Left lung (tissue), 10 donors: Measurements from ENCODE around the gene VSX1. TPM values are rescaled to one million over a fixed set of nuclear protein-coding genes. Genes with fewer than 3 reads are reported as not detected.

Source experiments
- ATAC-seq: fragments of 200-7000 bp; cut with Tn5 transposase; one replicate; pipeline ENCODE4 v1.9.1; 2020; ENCODE audit warnings: moderate library complexity
- DNase-seq, 4 donors: peaks; one replicate each; pipeline ENCODE4 v3.0.0-alpha.2; 2013 to 2020
- H3K27ac ChIP-seq, 2 donors: fragments of 200-600 bp; sonication (generic) in 1 of 2; one replicate each; pipeline versions ENCODE4 v1.5.0 to v1.8.0; 2020 to 2021
- H3K27me3 ChIP-seq, 2 donors: fragments of 200-600 bp; sonication (generic) in 1 of 2; one replicate each; pipeline versions ENCODE4 v1.5.0 to v1.8.0; 2020 to 2021
- H3K36me3 ChIP-seq, 2 donors: fragments of 200-600 bp; sonication (generic) in 1 of 2; one replicate each; pipeline versions ENCODE4 v1.5.0 to v1.8.0; 2020 to 2021
- H3K4me1 ChIP-seq, 2 donors: fragments of 200-600 bp; one replicate each; pipeline ENCODE4 v1.8.0; 2021
- H3K4me3 ChIP-seq, 2 donors: fragments of 200-600 bp; sonication (generic) in 1 of 2; one replicate each; pipeline versions ENCODE4 v1.5.0 to v1.8.0; 2020 to 2021; ENCODE audit warnings: mild to moderate bottlenecking in 1 of 2
- H3K9me3 ChIP-seq, 2 donors: fragments of 200-600 bp; sonication (generic) in 1 of 2; one replicate each; pipeline versions ENCODE4 v1.5.0 to v1.8.0; 2020 to 2021
- intact Hi-C, 2 donors: fragments of 100-400 bp; cut with DNase I; formaldehyde crosslinking; loops; one replicate each; pipeline versions ENCODE4 v1.11.2 to v1.14.2; 2022
- polyA plus RNA-seq, 6 donors: library from polyadenylated mRNA; unstranded; fragments of 120-200 nt; gene quantifications; one replicate each; pipeline ENCODE4 v1.2.1, GENCODE V29; 2013; ENCODE audit not compliant: insufficient read length in 6 of 6
- total RNA-seq, 2 donors: library from RNA; stranded (reverse); fragmentation: NEBNext Ultra II Directional; extraction: Animal tissue kit (Norgen Biotek cat#: 25700); gene quantifications; one replicate each; pipeline ENCODE4 v1.2.1, GENCODE V29; 2021
- TF ChIP-seq, protein P1 (sequence below), 2 donors: fragments of 200-600 bp; sonication (generic) in 1 of 2; IDR thresholded peaks; one replicate each; pipeline versions ENCODE4 v1.5.0 to v1.8.0; 2021; ENCODE audit warnings: antibody characterized with exemption in 2 of 2
- donor health status: DM: no; HTN: yes; CAD: no.
- donor health status: DM: no; HTN: no; CAD: no.

VSX1 gene
- total and polyA plus RNA-seq, 8 donors: 0.10 TPM; not detected in 7

DNA sequence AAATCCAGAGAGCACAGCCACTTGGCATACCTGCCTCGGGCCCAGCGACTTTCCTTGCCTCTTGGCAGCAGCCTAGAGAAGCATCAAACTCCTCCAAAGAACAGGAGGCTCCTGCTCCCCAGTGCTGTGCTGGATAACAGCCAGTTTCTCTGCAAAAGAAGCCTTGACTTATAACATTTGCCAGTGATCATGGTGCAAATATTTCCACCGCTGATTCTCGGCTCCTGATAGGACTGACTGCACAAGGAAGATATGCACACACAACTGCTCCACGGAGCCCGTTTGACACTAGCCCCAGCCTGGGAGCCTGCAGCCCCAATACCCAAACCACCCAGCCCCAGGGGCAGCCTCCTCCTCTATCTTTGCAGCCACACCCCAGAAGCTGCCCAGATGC is 41.5 kb downstream of the VSX1 start:
- H3K4me3 ChIP-seq: no peak overlapping the region
- peak; percentile 58 for ATAC-seq
- no peaks in the 10 kb centered on the region for H3K9me3 ChIP-seq
- no peaks in the 10 kb centered on the region for H3K36me3 ChIP-seq
- peak in 2 of 4 donors; percentile 55 to 62 for DNase-seq
- peaks cover 55 to 90% of the 10 kb centered on the region in 2 donors for H3K4me1 ChIP-seq
- peak overlapping the region; percentile 67 to 75 for H3K27ac ChIP-seq
- intact Hi-C loops: no loop called here
- TF ChIP-seq, protein P1, sequence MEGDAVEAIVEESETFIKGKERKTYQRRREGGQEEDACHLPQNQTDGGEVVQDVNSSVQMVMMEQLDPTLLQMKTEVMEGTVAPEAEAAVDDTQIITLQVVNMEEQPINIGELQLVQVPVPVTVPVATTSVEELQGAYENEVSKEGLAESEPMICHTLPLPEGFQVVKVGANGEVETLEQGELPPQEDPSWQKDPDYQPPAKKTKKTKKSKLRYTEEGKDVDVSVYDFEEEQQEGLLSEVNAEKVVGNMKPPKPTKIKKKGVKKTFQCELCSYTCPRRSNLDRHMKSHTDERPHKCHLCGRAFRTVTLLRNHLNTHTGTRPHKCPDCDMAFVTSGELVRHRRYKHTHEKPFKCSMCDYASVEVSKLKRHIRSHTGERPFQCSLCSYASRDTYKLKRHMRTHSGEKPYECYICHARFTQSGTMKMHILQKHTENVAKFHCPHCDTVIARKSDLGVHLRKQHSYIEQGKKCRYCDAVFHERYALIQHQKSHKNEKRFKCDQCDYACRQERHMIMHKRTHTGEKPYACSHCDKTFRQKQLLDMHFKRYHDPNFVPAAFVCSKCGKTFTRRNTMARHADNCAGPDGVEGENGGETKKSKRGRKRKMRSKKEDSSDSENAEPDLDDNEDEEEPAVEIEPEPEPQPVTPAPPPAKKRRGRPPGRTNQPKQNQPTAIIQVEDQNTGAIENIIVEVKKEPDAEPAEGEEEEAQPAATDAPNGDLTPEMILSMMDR (IDR thresholded peaks at IDR 0.05): no peak
- H3K27me3 ChIP-seq: no peaks in the 10 kb centered on the region

DNA sequence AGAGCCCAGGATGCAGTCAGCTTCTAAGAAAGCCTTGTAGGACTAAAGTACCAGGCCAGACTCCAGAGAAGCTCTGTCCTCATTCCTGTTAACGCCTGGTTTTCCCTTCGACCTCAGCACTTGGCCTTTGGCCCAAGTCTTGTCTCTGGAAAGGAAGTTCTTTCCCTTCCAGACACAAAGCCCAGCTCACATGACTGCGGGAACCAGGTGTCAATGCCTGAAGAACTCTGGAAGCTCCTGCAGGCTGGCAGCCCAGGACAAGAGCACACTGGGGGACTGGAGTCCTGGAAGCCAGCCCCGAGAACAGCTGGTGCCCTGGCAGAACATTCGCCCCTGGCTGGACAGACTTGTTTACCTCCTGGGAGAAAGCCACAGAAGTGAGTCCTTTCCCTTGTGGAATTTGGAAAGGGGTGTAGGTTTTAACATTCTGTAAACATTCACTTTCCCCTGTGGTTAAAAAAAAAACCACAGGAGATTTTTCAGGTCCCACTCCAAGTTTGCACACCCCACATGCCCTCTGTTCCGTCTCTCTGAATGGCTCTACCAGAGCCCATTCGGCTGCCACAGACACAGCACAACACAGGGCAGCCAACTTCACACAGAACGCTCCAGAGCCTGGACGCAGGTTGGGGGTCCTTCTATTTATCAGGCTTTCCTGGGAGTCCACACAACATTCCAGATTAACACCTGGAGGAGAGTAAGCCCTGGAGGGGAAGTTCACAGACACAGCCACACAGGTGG is 42.1 kb downstream of the VSX1 start:
- ATAC-seq: peak; percentile 60
- no peaks in the 10 kb centered on the region for H3K27me3 ChIP-seq
- H3K27ac ChIP-seq: peak overlapping the region; percentile 67 to 75
- no peaks in the 10 kb centered on the region for H3K9me3 ChIP-seq
- H3K4me3 ChIP-seq: no peak overlapping the region
- peak in 3 of 4 donors; percentile 66 to 85 (median 81) for DNase-seq
- H3K36me3 ChIP-seq: no peaks in the 10 kb centered on the region
- intact Hi-C loops: no loop called here
- peaks cover 55 to 87% of the 10 kb centered on the region in 2 donors for H3K4me1 ChIP-seq
- TF ChIP-seq, protein P1 (IDR thresholded peaks at IDR 0.05): no peak

DNA sequence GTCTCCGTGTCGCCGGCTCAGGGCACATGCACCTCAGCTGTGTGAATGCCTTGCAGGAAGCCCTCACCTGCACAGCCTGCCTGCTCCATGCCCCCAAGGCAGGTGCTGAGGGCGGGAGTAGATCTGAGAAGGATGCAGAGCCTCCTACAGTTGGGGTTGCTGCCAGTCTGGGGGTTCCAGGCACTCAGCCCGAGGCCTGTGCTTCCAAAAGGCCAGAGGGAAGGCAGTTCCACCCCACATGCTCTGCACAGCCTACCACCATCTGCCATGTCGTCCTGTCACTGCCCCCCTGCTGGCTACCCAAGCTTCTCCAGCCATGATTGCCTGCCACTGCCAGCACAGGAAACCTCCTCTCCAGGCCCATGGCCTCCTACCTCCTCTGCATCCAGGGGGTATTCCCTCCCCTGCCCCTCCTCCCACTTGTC is 43.3 kb downstream of the VSX1 start:
- no peak for ATAC-seq
- Histone ChIP-seq H3K4me1 (peaks cover 55 to 79% of the 10 kb centered on the region in 2 donors), H3K27ac (peak overlapping the region; percentile 67 to 75), H3K9me3 (no peaks in the 10 kb centered on the region), H3K27me3 (no peaks in the 10 kb centered on the region), H3K36me3 (no peaks in the 10 kb centered on the region), H3K4me3 (no peak overlapping the region)
- peak in 1 of 4 donors; percentile 66 for DNase-seq
- TF ChIP-seq, protein P1 (IDR thresholded peaks at IDR 0.05): no peak
- intact Hi-C loops: no loop called here

DNA sequence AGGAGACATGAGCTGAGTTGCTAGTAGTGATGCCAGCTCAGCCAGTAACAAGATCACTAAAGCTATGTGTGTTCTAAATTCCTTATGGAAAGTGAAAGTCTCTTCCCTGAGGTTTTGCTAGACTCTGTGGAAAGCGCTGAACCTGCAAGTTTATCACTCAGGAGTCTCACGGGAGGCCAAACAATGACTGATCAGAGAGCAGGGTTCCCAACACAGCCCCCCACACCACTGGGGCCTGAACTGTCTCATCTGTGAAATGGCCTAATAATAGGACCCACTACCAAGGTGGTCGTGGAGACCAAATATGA is 43.9 kb downstream of the VSX1 start:
- Histone ChIP-seq H3K4me3 (no peak overlapping the region), H3K9me3 (no peaks in the 10 kb centered on the region), H3K36me3 (no peaks in the 10 kb centered on the region), H3K4me1 (peaks cover 56 to 79% of the 10 kb centered on the region in 2 donors), H3K27me3 (no peaks in the 10 kb centered on the region), H3K27ac (peak overlapping the region; percentile 41 to 75)
- DNase-seq (no peak), ATAC-seq (no peak)
- intact Hi-C loops: no loop called here
- TF ChIP-seq, protein P1 (IDR thresholded peaks at IDR 0.05): no peak

DNA sequence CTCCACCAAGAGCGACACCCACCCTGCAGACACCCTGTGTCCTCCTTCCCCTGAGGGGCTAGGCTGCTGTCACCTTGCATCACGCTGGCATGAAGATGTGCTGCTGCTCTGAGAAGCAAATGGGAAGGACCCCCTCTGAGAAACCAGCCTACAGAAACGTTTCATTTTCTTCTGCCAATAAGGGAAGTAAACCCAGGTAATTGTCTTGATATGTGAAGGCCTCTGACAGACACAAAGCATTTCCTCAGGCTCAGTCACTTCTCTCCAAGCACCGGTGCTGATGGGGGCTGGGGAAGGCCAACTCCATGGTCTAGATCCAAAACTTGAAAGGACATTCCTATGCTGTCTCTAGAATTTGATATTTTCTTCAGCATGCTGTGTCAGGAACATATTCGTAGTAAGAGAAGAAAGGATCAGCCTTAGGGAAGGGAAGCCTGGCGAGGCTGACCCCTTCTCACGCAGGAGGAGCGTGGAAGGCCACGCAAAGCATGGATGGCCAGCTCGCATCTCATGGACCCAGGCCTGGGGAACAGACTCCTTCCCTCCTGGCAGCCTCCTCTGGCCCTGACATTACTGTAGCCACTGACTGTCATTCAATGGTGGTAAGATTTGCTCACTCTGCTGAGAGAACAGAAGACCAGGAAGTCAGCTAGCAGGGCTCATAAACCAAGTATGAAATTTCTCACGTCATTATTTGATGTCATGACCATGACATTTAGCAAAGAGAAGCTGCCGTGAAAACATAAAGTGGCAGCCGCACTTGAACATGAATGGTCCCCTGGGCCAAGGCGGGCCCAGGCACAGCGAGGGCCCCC is 44.4 kb downstream of the VSX1 start:
- no peaks in the 10 kb centered on the region for H3K27me3 ChIP-seq
- peak overlapping the region; percentile 17 to 75 for H3K27ac ChIP-seq
- DNase-seq: peak in 1 of 4 donors; percentile 36
- H3K9me3 ChIP-seq: no peaks in the 10 kb centered on the region
- TF ChIP-seq, protein P1 (IDR thresholded peaks at IDR 0.05): no peak
- H3K36me3 ChIP-seq: no peaks in the 10 kb centered on the region
- no peak for ATAC-seq
- intact Hi-C loops: no loop called here
- peaks cover 51 to 79% of the 10 kb centered on the region in 2 donors for H3K4me1 ChIP-seq
- H3K4me3 ChIP-seq: no peak overlapping the region
